GM12875 (cell line): ENCODE results near the gene INO80C.
"Not testable (repeated sequence)": the region's sequence is repeated elsewhere in the genome, so short reads cannot be mapped to it uniquely, and the experiment has no call there.

ENCODE experiments used
- H3K4me3 ChIP-seq: one replicate; pipeline ENCODE4 v1.5.1; 2011; ENCODE audit warnings: low read depth, low read length, control low read depth
- CTCF ChIP-seq: IDR thresholded peaks from 2 replicates; pipeline ENCODE4 v1.5.1; 2011; ENCODE audit warnings: low read depth, mild to moderate bottlenecking, control low read depth, inconsistent platforms, low read length, moderate library complexity, borderline replicate concordance; ENCODE audit not compliant: insufficient read depth

INO80C gene

DNA sequence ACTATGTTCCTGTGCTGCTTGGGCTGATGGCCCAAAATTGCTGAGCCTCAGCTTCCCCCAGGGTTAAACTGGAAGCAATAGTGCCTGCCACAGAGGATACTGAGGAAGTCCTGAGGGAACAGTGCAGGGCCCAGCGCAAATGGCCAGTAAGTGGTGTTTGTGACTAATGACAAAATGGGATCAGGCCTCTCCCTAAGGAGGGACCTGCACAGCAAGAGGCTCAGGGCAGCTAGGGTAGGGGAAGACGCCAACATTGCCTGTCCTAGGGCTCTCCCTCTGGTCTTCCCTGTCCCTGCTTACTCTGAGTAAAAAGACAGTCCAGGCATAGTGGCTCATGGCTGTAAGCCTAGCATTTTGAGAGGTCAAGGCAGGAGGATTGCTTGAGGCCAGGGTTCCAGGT is 37.8 kb downstream of the INO80C start:
- H3K4me3 ChIP-seq: no peak overlapping the region
- no peak for TF ChIP-seq CTCF

DNA sequence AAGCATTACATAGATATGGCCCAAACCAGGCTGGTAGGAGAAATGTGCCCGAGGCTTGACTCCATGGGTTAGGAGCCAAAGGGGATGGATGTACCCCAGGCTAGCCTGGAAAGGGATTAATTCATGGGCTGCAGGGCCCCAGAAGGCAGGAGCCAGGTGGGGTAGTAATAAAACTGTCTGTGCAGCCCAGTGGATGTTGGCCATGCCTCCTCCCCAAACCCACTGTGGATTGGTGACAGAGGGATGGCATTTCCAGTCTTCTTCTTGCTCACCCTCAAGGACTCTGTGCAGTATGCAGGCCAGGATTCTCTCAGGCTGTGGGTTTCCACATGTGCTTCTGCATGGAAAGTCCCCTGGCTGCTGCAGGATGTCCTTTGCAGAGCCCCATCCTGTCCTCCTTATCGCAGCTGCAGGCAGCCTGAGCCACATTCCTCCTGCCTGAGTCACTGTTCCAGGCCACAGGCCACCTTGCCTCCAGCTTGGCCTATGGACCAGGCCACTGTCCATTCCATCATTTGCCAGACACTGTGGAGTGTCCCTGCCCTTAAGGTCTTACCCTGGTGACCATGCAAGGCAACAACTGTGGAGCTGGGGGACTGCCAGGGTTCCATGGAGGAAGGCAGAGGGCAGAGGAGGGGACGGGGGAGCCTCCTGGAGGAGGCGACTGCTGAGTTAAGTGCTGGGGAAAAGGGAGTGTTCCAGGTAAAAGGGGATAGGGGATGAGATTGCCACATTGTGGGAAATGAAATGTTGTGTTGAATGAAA is 38.9 kb downstream of the INO80C start:
- TF ChIP-seq CTCF: no peak
- H3K4me3 ChIP-seq: no peak overlapping the region

GRCh38 chr18:35458271-35458670 is 39.5 kb downstream of the INO80C start:
- H3K4me3 ChIP-seq: no peak overlapping the region
- TF ChIP-seq CTCF: no peak

DNA sequence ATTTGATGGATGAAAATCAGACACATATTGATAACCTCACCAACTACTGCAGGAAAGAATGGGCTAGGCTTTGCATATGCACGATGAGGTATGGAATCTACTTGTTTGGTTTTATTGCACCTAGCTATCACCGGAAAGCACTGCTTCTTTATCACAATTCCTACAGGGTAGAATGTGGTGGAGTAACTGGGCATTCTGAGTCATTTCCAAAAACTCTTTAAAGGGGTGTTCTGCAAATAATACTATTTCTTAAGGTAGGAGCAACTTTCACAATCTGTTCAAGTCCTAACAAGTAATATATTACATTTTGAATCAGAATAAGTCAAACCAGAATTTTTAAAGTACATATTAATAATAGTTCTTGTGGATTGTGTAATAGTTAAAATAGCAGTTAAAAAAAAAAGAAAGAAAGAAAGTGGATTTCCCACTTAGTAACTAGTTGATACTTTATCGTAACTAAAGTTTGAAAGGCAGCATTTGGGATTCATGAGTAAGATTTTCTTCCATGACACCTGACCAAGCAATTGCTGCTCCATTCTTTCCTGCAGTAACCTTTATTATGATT is 40.5 kb downstream of the INO80C start:
- TF ChIP-seq CTCF: no peak

GRCh38 chr18:35455926-35456763 is 41.6 kb downstream of the INO80C start:
- TF ChIP-seq CTCF: no peak

More for the DNA sequence above, 40.5 kb downstream of the INO80C start:
- no peak overlapping the region for H3K4me3 ChIP-seq

DNA sequence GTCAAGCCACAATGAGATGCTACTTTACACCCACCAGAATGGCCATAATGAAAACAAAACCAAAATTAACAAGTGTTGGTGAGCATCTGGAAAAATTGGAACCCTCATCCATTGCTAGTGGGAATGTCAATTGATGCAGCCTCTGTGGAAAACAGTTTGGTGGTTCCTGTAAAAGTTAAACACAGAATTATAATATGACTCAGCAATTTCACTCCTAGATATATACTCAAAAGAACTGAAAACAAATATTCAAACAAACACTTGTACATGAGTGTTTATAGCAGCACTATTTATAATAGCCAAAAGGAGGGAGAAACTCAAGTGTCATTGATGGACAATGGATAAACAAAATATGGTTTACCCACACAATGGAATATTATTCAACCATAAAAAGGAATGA is 43.0 kb downstream of the INO80C start:
- no peak for TF ChIP-seq CTCF
- no peak overlapping the region for H3K4me3 ChIP-seq

More at GRCh38 chr18:35455926-35456763, 41.6 kb downstream of the INO80C start:
- H3K4me3 ChIP-seq: no peak overlapping the region

GRCh38 chr18:35453065-35453464 is 44.7 kb downstream of the INO80C start:
- not testable (repeated sequence) for H3K4me3 ChIP-seq
